GM23248 (cell line): ENCODE results near the gene C1R. TPM values are rescaled to one million over a fixed set of nuclear protein-coding genes. Genes with fewer than 3 reads are reported as not detected.
"Not testable (repeated sequence)": the region's sequence is repeated elsewhere in the genome, so short reads cannot be mapped to it uniquely, and the experiment has no call there.

ENCODE experiments used
- DNase-seq: peaks from one replicate; pipeline ENCODE4 v3.0.0-alpha.2; 2015
- H2AFZ ChIP-seq: fragments of 200-600 bp; sonication (generic); 2 replicates; pipeline ENCODE4 v1.6.1; 2016; ENCODE audit warnings: antibody characterized with exemption
- H3F3A ChIP-seq: fragments of 200-600 bp; sonication (generic); 2 replicates; pipeline ENCODE4 v1.6.1; 2016; ENCODE audit warnings: mild to moderate bottlenecking, antibody characterized with exemption, mixed run types; ENCODE audit not compliant: insufficient read depth
- H3K27ac ChIP-seq: fragments of 200-600 bp; sonication (generic); 2 replicates; pipeline ENCODE4 v1.5.1; 2016; ENCODE audit warnings: mild to moderate bottlenecking
- H3K27me3 ChIP-seq: fragments of 200-600 bp; sonication (generic); replicated peaks from 2 replicates; pipeline ENCODE4 v1.6.1; 2016; ENCODE audit warnings: mild to moderate bottlenecking; ENCODE audit not compliant: insufficient read depth
- H3K36me3 ChIP-seq: fragments of 200-600 bp; sonication (generic); 2 replicates; pipeline ENCODE4 v1.6.1; 2016; ENCODE audit warnings: low read depth, mild to moderate bottlenecking
- H3K4me1 ChIP-seq: fragments of 200-600 bp; sonication (generic); 2 replicates; pipeline ENCODE4 v1.6.1; 2016; ENCODE audit warnings: mild to moderate bottlenecking; ENCODE audit not compliant: insufficient read depth
- H3K4me2 ChIP-seq: fragments of 200-600 bp; sonication (generic); one replicate; pipeline ENCODE4 v1.6.1; 2016; ENCODE audit warnings: mild to moderate bottlenecking; ENCODE audit not compliant: unreplicated experiment
- H3K4me3 ChIP-seq: fragments of 200-600 bp; sonication (generic); 2 replicates; pipeline ENCODE4 v1.5.1; 2016; ENCODE audit warnings: mild to moderate bottlenecking
- H3K79me2 ChIP-seq: fragments of 200-600 bp; sonication (generic); 2 replicates; pipeline ENCODE4 v1.6.1; 2016; ENCODE audit warnings: mild to moderate bottlenecking; ENCODE audit not compliant: insufficient read depth
- H3K9ac ChIP-seq: fragments of 200-600 bp; sonication (generic); 2 replicates; pipeline ENCODE4 v1.6.1; 2016; ENCODE audit warnings: mild to moderate bottlenecking
- H3K9me2 ChIP-seq: fragments of 200-600 bp; sonication (generic); 2 replicates; pipeline ENCODE4 v1.6.1; 2016; ENCODE audit warnings: mixed run types, mild to moderate bottlenecking, moderate library complexity; ENCODE audit not compliant: insufficient read depth
- H3K9me3 ChIP-seq: fragments of 200-600 bp; sonication (generic); one replicate; pipeline ENCODE4 v1.6.1; 2017; ENCODE audit warnings: low read depth
- H4K20me1 ChIP-seq: fragments of 200-600 bp; sonication (generic); 2 replicates; pipeline ENCODE4 v1.6.0; 2016; ENCODE audit not compliant: insufficient read depth
- EZH2 ChIP-seq: fragments of 200-600 bp; sonication (generic); IDR thresholded peaks from 2 replicates; pipeline ENCODE4 v1.6.1; 2018; ENCODE audit warnings: antibody characterized with exemption, mild to moderate bottlenecking; ENCODE audit not compliant: insufficient read depth, poor library complexity, severe bottlenecking
- EZH2phosphoT487 ChIP-seq: fragments of 200-600 bp; sonication (generic); IDR thresholded peaks from 2 replicates; pipeline ENCODE4 v1.6.1; 2018; ENCODE audit warnings: antibody characterized with exemption, moderate library complexity, mild to moderate bottlenecking, low read depth; ENCODE audit not compliant: insufficient read depth
- WGBS, 2 experiments: methylation state at CpG; one replicate each; pipeline ENCODE4 v1.1.6; 2015 to 2017; ENCODE audit warnings: low lambda C conversion rate in 2 of 2, low coverage in 1 of 2; ENCODE audit errors: missing lambda C conversion rate in 2 of 2; 5-methylcytosine and 5-hydroxymethylcytosine counted together
- in situ Hi-C: fragments of 300-500 bp; cut with MboI; formaldehyde crosslinking; loops from 2 replicates; pipeline ENCODE4 v1.15.0; 2020
- polyA plus RNA-seq: library from polyadenylated mRNA; unstranded; fragments of >200 nt; fragmentation: Nextera tagmentation; extraction: Ambion mirVana; gene quantifications from 2 replicates; pipeline ENCODE4 v1.2.1, GENCODE V29; 2016
- total RNA-seq: library from RNA; depleted of rRNA; stranded (reverse); fragments of >200 nt; shearing (Covaris generic); gene quantifications from 2 replicates; pipeline ENCODE4 v1.2.3, GENCODE V29; 2014

Gene C1R
- total and polyA plus RNA-seq, 2 experiments from 2014 or later = 51.1 to 75.0 TPM

DNA sequence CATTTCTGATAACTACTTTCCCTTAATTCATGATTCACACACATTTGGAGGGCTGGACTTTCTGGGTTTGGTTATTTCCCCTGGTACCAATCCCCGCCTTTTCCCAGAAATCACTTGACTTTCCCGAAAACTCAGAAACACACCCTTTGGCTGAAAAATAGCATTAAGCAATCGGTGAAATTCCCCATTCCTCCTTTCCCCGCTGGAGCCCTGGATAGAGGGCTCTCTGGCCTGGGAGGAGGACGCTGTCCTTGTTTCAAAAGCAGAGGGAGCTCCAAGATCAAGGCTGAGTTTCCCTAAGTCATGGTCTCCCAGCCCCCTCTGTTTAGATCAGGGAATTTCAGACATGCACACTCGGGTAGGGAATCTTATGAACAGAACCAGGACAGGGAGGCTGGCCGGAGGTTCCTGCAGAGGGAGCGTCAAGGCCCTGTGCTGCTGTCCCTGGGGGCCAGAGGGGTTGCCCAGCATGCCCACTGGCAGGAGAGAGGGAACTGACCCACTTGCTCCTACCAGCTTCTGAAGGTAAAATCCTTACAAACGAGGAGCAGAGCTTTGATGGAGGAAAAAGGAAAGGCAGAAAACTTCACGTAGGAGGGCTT lies 31.8 kb downstream of the C1R start, which contains the start of gene C1S:
C1S (plus strand) TSS at position 366 of the 602 bp plus-strand sequence. CDS start 1,195 bp downstream, outside the sequence.
- H3K4me2 ChIP-seq = peak within 1 kb of the TSS; percentile 98

DNA sequence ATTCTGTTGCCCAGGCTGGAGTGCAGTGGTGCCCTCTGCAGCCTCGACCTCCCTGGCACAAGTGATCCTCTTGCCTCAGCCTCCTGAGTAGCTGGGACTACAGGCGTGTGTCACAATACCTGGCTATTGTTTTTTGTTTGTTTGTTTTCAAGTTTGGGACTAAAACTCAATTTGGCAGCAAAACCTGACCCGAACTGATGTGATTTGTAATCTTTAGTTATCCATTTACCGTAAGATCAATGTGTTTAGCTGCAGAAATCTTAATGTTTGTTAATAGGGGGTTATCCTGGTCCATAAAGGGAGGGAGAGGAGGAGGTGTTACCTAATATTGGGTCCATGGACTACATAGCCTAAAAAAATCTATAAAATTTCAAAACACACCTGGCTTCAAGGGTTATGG lies 32.5 kb downstream of the C1R start:
- peaks cover 14% of the 10 kb centered on the region for H3K4me1 ChIP-seq
- peaks cover 3% of the 10 kb centered on the region; the same call in 1 of the 2 replicates for H3F3A ChIP-seq
- peaks cover 8% of the 10 kb centered on the region; the same call in 1 of the 2 replicates for H3K79me2 ChIP-seq
- H3K4me3 ChIP-seq = no peak overlapping the region
- H3K36me3 ChIP-seq = 0 out of 2 replicates have a peak, but pooled peaks cover 7% of the 10 kb centered on the region
- H3K9ac ChIP-seq = no peak overlapping the region
- H3K27ac ChIP-seq = peak overlapping the region; percentile 89
- in situ Hi-C loops = no loop called here
- no peaks in the 10 kb centered on the region for H3K9me2 ChIP-seq
- no peak for TF ChIP-seq EZH2phosphoT487
- no peak for TF ChIP-seq EZH2
- H4K20me1 ChIP-seq = no peaks in the 10 kb centered on the region
- H2AFZ ChIP-seq = peak overlapping the region; percentile 86; the same call in 1 of the 2 replicates
- H3K4me2 ChIP-seq = peak overlapping the region; percentile 98
- no peaks in the 10 kb centered on the region for H3K9me3 ChIP-seq
- WGBS, 2 experiments = 75 to 76% methylated on average over 4 of the region's 4 CpGs
- no peak for DNase-seq
- no peaks in the 10 kb centered on the region for H3K27me3 ChIP-seq

More for the DNA sequence above, 31.8 kb downstream of the C1R start, which contains the start of gene C1S:
- TF ChIP-seq EZH2 (no peak), EZH2phosphoT487 (no peak)
- Histone ChIP-seq H3F3A (peaks cover 3% of the 10 kb centered on the region; the same call in 1 of the 2 replicates), H3K9me2 (no peaks in the 10 kb centered on the region), H3K27ac (peak within 1 kb of the TSS; percentile 89), H4K20me1 (no peaks in the 10 kb centered on the region), H3K4me3 (peak within 1 kb of the TSS; percentile 81), H3K9me3 (no peaks in the 10 kb centered on the region), H3K9ac (peak within 1 kb of the TSS; percentile 87), H3K27me3 (no peaks in the 10 kb centered on the region), H3K4me1 (peaks cover 14% of the 10 kb centered on the region), H3K36me3 (peaks cover 14% of the 10 kb centered on the region; the same call in 1 of the 2 replicates), H3K79me2 (peaks cover 8% of the 10 kb centered on the region; the same call in 1 of the 2 replicates), H2AFZ (peak within 1 kb of the TSS; percentile 86)
- 2 to 4% methylated on average over 10 of the region's 10 CpGs for WGBS, 2 experiments
- in situ Hi-C loops = no loop called here
- DNase-seq = peak; percentile 98

DNA sequence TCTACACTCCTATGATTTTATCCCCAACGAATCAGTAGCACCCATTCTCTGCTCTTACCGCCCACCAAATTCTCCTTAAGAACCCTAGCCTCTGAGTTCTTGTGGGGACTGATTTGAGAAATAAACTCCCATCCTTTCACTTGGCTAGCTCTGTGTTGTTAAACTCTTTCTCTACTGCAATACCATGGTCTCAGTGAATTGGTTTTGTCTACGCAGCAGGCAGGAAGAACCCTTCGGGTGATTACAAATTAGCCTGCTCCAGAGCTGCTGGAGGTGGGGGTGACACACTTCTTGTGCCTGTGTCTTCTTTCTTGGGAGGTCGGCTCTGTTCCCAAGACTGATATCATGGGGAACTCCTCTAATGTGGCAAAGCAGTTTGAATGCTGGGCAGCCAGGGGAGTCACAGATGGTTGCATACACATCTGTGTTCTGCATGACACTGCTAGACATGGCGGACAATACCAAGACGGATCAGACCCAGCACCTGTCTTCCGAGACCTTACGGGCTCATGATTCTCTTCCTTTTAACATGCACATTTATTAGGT lies 33.3 kb downstream of the C1R start:
- 86% methylated on average over 9 of the region's 9 CpGs for WGBS, 2 experiments
- Histone ChIP-seq H2AFZ (no peak overlapping the region), H3K9me2 (no peaks in the 10 kb centered on the region), H3F3A (peaks cover 3% of the 10 kb centered on the region; the same call in 1 of the 2 replicates), H3K36me3 (0 out of 2 replicates have a peak, but pooled peaks cover 7% of the 10 kb centered on the region), H3K27ac (no peak overlapping the region), H3K9me3 (no peaks in the 10 kb centered on the region), H3K79me2 (peaks cover 8% of the 10 kb centered on the region; the same call in 1 of the 2 replicates), H3K27me3 (no peaks in the 10 kb centered on the region), H3K9ac (no peak overlapping the region), H3K4me2 (no peak overlapping the region), H3K4me3 (no peak overlapping the region), H3K4me1 (peaks cover 14% of the 10 kb centered on the region), H4K20me1 (no peaks in the 10 kb centered on the region)
- DNase-seq = no peak
- TF ChIP-seq EZH2 = no peak
- TF ChIP-seq EZH2phosphoT487 = no peak
- in situ Hi-C loops = no loop called here

DNA sequence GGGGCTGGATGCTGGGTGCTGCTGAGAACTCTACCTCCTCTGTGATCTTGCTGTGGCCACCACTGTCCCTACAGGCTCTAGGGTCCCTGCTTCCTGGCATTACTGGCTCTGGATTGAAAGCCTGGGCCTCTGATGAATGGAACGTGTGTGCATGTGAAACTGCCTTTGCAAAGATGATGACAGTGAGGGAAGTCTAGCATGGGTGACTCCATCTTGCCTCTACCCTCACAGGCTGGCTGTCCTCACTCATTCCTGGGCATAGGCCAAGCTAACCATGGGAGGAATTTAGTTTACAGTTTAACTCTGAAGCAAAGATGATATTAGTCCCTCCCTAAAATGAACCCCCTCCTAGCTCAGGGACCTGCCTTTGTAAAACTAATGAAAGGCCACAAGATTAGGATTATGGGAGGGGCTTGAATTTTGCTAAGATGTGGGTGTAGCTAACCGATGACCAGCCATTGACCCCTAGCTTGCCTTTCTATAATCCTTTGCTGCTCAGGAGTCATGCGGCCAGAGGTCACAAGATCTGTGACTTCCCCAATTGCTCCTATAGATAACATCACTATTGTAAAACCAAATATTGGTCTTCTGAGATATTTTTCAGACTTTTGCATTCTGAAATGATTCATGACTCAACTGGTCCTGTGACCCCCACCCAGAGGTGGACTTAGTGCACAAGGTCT lies 33.9 kb downstream of the C1R start:
- DNase-seq = no peak
- Histone ChIP-seq H3K9ac (no peak overlapping the region), H3K4me2 (no peak overlapping the region), H3K9me2 (no peaks in the 10 kb centered on the region), H3K9me3 (no peaks in the 10 kb centered on the region), H3K27me3 (no peaks in the 10 kb centered on the region), H3F3A (peaks cover 3% of the 10 kb centered on the region; the same call in 1 of the 2 replicates), H2AFZ (no peak overlapping the region), H4K20me1 (no peaks in the 10 kb centered on the region), H3K27ac (no peak overlapping the region), H3K79me2 (peaks cover 8% of the 10 kb centered on the region; the same call in 1 of the 2 replicates), H3K4me1 (peaks cover 14% of the 10 kb centered on the region), H3K4me3 (no peak overlapping the region), H3K36me3 (0 out of 2 replicates have a peak, but pooled peaks cover 4% of the 10 kb centered on the region)
- WGBS, 2 experiments = 71 to 84% methylated on average over 3 of the region's 3 CpGs
- in situ Hi-C loops = no loop called here
- TF ChIP-seq EZH2 (no peak), EZH2phosphoT487 (no peak)

DNA sequence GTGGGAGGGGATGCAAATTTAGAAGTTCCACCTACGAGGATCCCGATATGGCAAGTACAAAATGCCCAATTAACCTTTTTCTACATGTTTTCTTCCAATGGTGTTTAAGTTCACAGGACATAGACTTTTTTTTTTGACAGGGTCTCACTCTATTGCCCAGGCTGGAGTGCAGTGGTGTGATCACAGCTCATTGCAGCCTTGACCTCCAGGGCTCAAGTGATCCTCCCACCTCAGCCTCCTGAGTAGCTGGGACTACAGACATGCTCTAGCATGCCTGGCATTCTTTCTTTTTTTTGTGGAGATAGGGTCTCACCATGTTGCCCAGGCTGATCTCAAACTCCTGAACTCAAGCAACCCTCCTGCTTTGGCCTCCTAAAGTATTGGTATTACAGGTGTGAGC lies 36.5 kb downstream of the C1R start:
- H3K27ac ChIP-seq, H3F3A ChIP-seq, H3K79me2 ChIP-seq, H3K36me3 ChIP-seq, H3K4me3 ChIP-seq, H2AFZ ChIP-seq, H3K27me3 ChIP-seq, H3K9me3 ChIP-seq, H3K4me2 ChIP-seq, H3K4me1 ChIP-seq, DNase-seq, in situ Hi-C loops, H3K9me2 ChIP-seq, H4K20me1 ChIP-seq, H3K9ac ChIP-seq: not testable (repeated sequence)
- 86 to 100% methylated on average over 2 of the region's 2 CpGs for WGBS, 2 experiments
